HuH-7 (cell line): ENCODE data around the gene KCNK6.
A peak's percentile ranks its signal among the peaks of the same experiment; 100 is the strongest.
"Not testable (repeated sequence)": the region's sequence is repeated elsewhere in the genome, so short reads cannot be mapped to it uniquely, and the experiment has no call there.

Experiments used
- DNase-seq: peaks from one replicate; pipeline ENCODE4 v3.0.0; 2011; ENCODE audit warnings: low spot score

The KCNK6 gene

GRCh38 chr19:38324431-38324830 is 4.8 kb downstream of the KCNK6 start:
- no peak for DNase-seq

- no peak for DNase-seq
Observed at GRCh38 chr19:38326591-38326990, 6.9 kb downstream of the KCNK6 start.

- DNase-seq = no peak
Observed at GRCh38 chr19:38329651-38330050, 10.0 kb downstream of the KCNK6 start.

GRCh38 chr19:38331728-38332127 is 12.1 kb downstream of the KCNK6 start:
- no peak for DNase-seq

- DNase-seq = no peak
Observed at GRCh38 chr19:38333245-38333644, 13.6 kb downstream of the KCNK6 start.

- DNase-seq = peak; percentile 94
Observed at GRCh38 chr19:38335949-38336637, 16.4 kb downstream of the KCNK6 start.

GRCh38 chr19:38336638-38337359 is 17.2 kb downstream of the KCNK6 start:
- DNase-seq = peak; percentile 86

GRCh38 chr19:38337360-38337653 is 17.7 kb downstream of the KCNK6 start:
- no peak for DNase-seq

- not testable (repeated sequence) for DNase-seq
Observed at GRCh38 chr19:38339011-38339410, 19.4 kb downstream of the KCNK6 start.

- no peak for DNase-seq
Observed at GRCh38 chr19:38340927-38341326, 21.3 kb downstream of the KCNK6 start.

- DNase-seq = no peak
Observed at GRCh38 chr19:38346837-38347236, 27.2 kb downstream of the KCNK6 start.

GRCh38 chr19:38350883-38351282 is 31.2 kb downstream of the KCNK6 start:
- DNase-seq = no peak

GRCh38 chr19:38351865-38352395 is 32.3 kb downstream of the KCNK6 start:
- DNase-seq = no peak

- DNase-seq = no peak
Observed at GRCh38 chr19:38352611-38353010, 33.0 kb downstream of the KCNK6 start.

- DNase-seq = no peak
Observed at GRCh38 chr19:38355728-38356725, 36.4 kb downstream of the KCNK6 start.

- no peak for DNase-seq
Observed at GRCh38 chr19:38358071-38358470, 38.4 kb downstream of the KCNK6 start.

- DNase-seq = no peak
Observed at GRCh38 chr19:38359242-38360021, 39.8 kb downstream of the KCNK6 start.

- DNase-seq = no peak
Observed at GRCh38 chr19:38360351-38360750, 40.7 kb downstream of the KCNK6 start.

- DNase-seq = no peak
Observed at GRCh38 chr19:38360839-38361631, 41.4 kb downstream of the KCNK6 start.

GRCh38 chr19:38361633-38362075 is 42.0 kb downstream of the KCNK6 start:
- DNase-seq = peak; percentile 71
